T-helper 1 cell treated with Interleukin-12 subunit alpha and Interleukin-12 subunit beta and Interleukin-4 antibody, amounts not matched to agents 30 μg/mL and 1 μg/mL, for 36 hours (primary cell): ENCODE data around the gene RAET1L.

ENCODE experiments used
- H3K27ac Mint-ChIP-seq: one replicate; pipeline ENCODE4 v1.8.0; 2021; ENCODE audit warnings: mild to moderate bottlenecking, mixed read lengths
- H3K27me3 Mint-ChIP-seq: one replicate; pipeline ENCODE4 v1.8.0; 2021; ENCODE audit warnings: low read depth, mixed read lengths
- H3K36me3 Mint-ChIP-seq: one replicate; pipeline ENCODE4 v1.8.0; 2021; ENCODE audit warnings: low read depth, mixed read lengths
- H3K4me1 Mint-ChIP-seq: one replicate; pipeline ENCODE4 v1.8.0; 2021; ENCODE audit warnings: low read depth, mixed read lengths
- H3K4me3 Mint-ChIP-seq: one replicate; pipeline ENCODE4 v1.8.0; 2021; ENCODE audit warnings: mild to moderate bottlenecking, moderate library complexity, mixed read lengths
- H3K9me3 Mint-ChIP-seq: one replicate; pipeline ENCODE4 v1.8.0; 2021; ENCODE audit warnings: mixed read lengths

RAET1L gene

DNA sequence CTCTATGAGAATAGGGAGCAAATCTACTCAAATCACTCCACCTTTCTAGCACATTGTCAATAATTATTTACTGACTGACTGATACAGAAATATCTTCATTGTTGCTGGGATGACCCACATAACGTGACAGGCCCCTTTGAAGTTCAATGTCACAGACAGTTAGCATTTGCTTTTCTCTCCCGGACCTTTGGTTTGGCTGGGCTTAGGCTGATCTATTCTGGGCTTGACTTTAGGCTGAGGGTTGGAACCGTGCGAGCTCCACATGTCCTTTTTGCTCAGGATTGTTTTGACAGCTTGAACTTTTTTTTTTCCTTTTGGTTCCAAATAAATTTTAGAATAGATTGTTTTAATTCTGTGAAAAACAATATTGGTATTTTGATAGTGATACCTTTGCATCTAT is 31.6 kb upstream of the RAET1L start:
- H3K9me3 Mint-ChIP-seq, result no peaks in the 10 kb centered on the region
- H3K4me3 Mint-ChIP-seq, result no peak overlapping the region
- H3K36me3 Mint-ChIP-seq, result no peaks in the 10 kb centered on the region
- H3K27ac Mint-ChIP-seq, result no peak overlapping the region
- peaks cover 8% of the 10 kb centered on the region for H3K4me1 Mint-ChIP-seq
- peaks cover 62% of the 10 kb centered on the region for H3K27me3 Mint-ChIP-seq

DNA sequence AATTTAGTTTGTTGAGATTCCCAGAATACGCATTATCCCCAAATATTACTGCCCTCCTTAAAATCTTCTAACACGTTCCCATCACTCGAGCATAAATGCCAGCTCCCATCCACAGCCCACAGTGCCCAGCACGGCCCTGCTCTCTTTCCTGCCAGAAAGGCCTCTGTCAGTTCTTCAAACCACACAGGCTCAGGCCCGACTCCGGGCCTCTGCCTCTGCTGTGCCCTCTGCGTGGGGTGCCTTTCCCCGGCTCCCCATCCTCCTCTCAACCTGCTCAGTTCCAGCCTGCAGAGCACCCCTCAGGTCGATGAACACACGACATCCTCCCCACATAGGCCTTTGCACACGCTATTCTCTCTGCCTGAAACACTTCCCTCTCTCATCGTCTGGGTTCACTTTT is 30.8 kb upstream of the RAET1L start:
- Mint-ChIP-seq H3K36me3 (no peaks in the 10 kb centered on the region), H3K4me1 (peaks cover 8% of the 10 kb centered on the region), H3K27me3 (peaks cover 59% of the 10 kb centered on the region), H3K9me3 (no peaks in the 10 kb centered on the region), H3K27ac (no peak overlapping the region), H3K4me3 (no peak overlapping the region)

DNA sequence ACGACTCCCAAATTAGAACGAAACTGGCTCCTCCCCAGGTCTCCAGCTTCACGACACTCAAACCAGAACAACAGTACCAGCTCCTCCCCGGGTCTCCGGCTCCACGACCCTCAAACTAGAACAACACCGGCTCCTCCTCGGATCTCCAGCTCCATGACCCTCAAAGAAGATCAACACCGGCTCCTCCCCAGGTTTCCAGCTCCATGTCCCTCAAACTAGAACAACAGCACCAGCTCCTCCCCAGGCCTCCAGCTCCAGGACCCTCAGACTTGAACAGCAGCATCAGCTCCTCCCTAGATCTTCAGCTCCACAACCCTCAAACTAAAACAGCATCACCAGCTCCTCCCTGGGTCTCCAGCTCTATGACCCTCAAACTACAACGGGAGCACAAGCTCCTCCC is 29.8 kb upstream of the RAET1L start:
- Mint-ChIP-seq H3K27ac (no peak overlapping the region), H3K4me3 (no peak overlapping the region), H3K4me1 (peaks cover 5% of the 10 kb centered on the region), H3K27me3 (peaks cover 59% of the 10 kb centered on the region), H3K36me3 (no peaks in the 10 kb centered on the region), H3K9me3 (no peaks in the 10 kb centered on the region)

DNA sequence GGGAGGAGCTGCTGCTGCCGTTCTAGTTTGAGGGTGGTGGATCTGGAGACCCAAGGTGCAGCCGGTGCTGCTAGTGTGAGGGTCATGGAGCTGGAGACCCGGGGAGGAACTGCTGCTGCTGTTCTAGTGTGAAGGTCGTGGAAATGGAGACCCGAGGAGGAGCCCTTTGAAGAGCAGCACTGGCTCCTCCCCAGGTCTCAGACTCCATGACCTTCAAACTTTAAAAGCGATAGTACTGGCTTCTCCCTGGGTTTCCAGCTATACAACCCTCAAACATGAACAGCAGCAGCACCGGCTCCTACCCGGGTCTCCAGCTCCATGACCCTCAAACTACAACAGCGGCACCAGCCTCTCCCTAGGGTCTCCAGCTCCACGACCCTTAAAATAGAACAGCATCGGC is 28.1 kb upstream of the RAET1L start:
- no peaks in the 10 kb centered on the region for H3K9me3 Mint-ChIP-seq
- H3K27me3 Mint-ChIP-seq, result peaks cover 51% of the 10 kb centered on the region
- no peak overlapping the region for H3K4me3 Mint-ChIP-seq
- no peak overlapping the region for H3K27ac Mint-ChIP-seq
- H3K36me3 Mint-ChIP-seq, result no peaks in the 10 kb centered on the region
- no peaks in the 10 kb centered on the region for H3K4me1 Mint-ChIP-seq

DNA sequence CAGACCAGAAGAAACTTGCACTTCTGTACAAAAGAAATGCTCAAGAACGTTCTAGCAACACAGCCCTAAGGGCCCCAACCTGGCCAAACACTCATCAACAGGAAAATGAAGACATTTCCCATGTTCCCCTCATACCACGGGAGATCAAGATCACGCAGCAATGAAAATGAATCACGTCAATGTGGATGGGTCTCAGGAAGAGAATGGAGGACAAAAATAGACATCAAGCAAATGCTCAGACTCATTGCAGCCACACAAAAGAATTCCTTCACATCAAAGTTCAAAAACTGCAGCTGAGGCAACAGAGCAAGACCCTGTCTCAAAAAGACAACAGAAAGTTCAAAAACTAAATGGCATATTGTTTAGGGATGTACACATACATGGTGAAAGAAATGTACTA is 25.5 kb upstream of the RAET1L start:
- Mint-ChIP-seq H3K9me3 (no peaks in the 10 kb centered on the region), H3K27ac (no peak overlapping the region), H3K27me3 (peaks cover 57% of the 10 kb centered on the region), H3K4me1 (no peaks in the 10 kb centered on the region), H3K4me3 (no peak overlapping the region), H3K36me3 (no peaks in the 10 kb centered on the region)

GRCh38 chr6:150048099-150048498 is 22.8 kb upstream of the RAET1L start:
- no peaks in the 10 kb centered on the region for H3K9me3 Mint-ChIP-seq
- H3K27ac Mint-ChIP-seq, result no peak overlapping the region
- peaks cover 43% of the 10 kb centered on the region for H3K27me3 Mint-ChIP-seq
- no peaks in the 10 kb centered on the region for H3K36me3 Mint-ChIP-seq
- no peak overlapping the region for H3K4me3 Mint-ChIP-seq
- H3K4me1 Mint-ChIP-seq, result no peaks in the 10 kb centered on the region

DNA sequence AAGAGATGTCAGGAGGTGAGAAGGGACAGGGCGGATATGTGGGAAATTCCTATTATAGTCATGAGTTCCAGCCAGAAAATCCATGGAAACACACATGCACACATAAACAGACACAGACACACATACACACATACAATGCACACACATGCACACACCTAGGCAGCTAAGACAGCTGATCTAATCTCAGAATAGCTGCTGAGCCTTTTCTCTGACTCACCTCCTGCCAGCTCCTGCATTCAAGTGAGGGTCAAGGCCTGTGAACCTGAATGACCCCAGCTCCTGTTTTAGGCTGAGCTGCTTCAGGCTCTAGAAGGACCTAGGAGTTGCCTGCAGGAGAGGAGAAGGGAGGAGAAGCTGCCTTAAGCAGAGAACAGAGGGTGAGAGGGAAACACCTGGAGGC is 21.6 kb upstream of the RAET1L start:
- no peak overlapping the region for H3K4me3 Mint-ChIP-seq
- H3K36me3 Mint-ChIP-seq, result no peaks in the 10 kb centered on the region
- no peak overlapping the region for H3K27ac Mint-ChIP-seq
- H3K4me1 Mint-ChIP-seq, result no peaks in the 10 kb centered on the region
- peaks cover 31% of the 10 kb centered on the region for H3K27me3 Mint-ChIP-seq
- H3K9me3 Mint-ChIP-seq, result no peaks in the 10 kb centered on the region

DNA sequence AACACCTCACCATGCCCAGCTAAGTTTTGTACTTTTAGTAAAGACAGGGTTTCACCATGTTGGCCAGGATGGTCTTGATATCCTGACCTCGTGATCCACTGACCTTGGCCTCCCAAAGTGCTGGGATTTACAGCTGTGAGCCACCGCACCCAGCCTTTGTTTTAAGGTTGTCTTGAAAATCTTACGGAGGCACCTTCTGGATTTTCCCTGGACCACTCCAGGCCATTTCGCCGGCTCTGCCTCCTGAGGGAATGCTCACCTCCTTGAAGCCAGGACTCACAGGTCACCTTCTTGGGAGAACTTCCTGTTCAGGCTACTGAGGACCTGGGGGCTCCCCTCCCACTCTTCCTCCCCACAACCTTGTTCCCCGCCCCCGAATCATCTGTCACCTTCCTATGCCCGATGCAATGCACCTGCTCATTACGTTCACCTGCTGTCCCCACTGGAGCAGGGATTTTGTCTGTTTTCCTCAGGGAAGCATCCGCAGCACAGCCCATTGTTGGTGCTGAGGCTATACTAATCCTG is 19.4 kb upstream of the RAET1L start:
- Mint-ChIP-seq H3K27ac (no peak overlapping the region), H3K4me1 (no peaks in the 10 kb centered on the region), H3K27me3 (peaks cover 43% of the 10 kb centered on the region), H3K4me3 (no peak overlapping the region), H3K9me3 (no peaks in the 10 kb centered on the region), H3K36me3 (no peaks in the 10 kb centered on the region)

- no peak overlapping the region for H3K4me3 Mint-ChIP-seq
- H3K36me3 Mint-ChIP-seq, result no peaks in the 10 kb centered on the region
- H3K4me1 Mint-ChIP-seq, result no peaks in the 10 kb centered on the region
- no peaks in the 10 kb centered on the region for H3K9me3 Mint-ChIP-seq
- peaks cover 52% of the 10 kb centered on the region for H3K27me3 Mint-ChIP-seq
- no peak overlapping the region for H3K27ac Mint-ChIP-seq
These were observed 18.4 kb upstream of the RAET1L start for GRCh38 chr6:150043501-150044412.

DNA sequence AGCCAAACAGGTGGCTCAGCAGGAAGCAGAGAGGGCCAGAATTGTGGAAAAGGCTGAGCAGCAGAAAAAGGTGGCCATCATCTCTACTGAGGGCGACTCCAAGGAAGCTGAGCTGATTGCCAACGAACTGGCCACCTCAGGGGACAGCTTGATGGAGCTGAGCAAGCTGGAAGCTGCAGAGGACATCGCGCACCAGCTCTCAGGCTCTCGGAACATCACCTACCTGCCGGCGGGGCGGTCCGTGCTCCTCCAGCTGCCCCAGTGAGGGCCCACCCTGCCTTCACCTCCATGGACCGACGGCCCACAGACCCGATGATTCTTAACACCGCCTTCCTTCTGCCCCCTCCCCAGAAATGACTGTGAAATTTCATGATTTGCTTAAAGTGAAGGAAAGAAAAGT is 17.8 kb upstream of the RAET1L start:
- H3K36me3 Mint-ChIP-seq, result no peaks in the 10 kb centered on the region
- no peaks in the 10 kb centered on the region for H3K9me3 Mint-ChIP-seq
- H3K4me3 Mint-ChIP-seq, result no peak overlapping the region
- H3K27ac Mint-ChIP-seq, result no peak overlapping the region
- H3K27me3 Mint-ChIP-seq, result peaks cover 56% of the 10 kb centered on the region
- H3K4me1 Mint-ChIP-seq, result no peaks in the 10 kb centered on the region

GRCh38 chr6:150038202-150039062 is 13.1 kb upstream of the RAET1L start:
- H3K4me1 Mint-ChIP-seq, result peaks cover 6% of the 10 kb centered on the region
- H3K9me3 Mint-ChIP-seq, result no peaks in the 10 kb centered on the region
- H3K36me3 Mint-ChIP-seq, result no peaks in the 10 kb centered on the region
- H3K27ac Mint-ChIP-seq, result no peak overlapping the region
- no peak overlapping the region for H3K4me3 Mint-ChIP-seq
- peaks cover 79% of the 10 kb centered on the region for H3K27me3 Mint-ChIP-seq

- Mint-ChIP-seq H3K36me3 (no peaks in the 10 kb centered on the region), H3K9me3 (no peaks in the 10 kb centered on the region), H3K27ac (no peak overlapping the region), H3K4me3 (peak overlapping the region; percentile 22), H3K4me1 (peaks cover 6% of the 10 kb centered on the region), H3K27me3 (peaks cover 85% of the 10 kb centered on the region)
These were observed 12.3 kb upstream of the RAET1L start for GRCh38 chr6:150037526-150038201.

DNA sequence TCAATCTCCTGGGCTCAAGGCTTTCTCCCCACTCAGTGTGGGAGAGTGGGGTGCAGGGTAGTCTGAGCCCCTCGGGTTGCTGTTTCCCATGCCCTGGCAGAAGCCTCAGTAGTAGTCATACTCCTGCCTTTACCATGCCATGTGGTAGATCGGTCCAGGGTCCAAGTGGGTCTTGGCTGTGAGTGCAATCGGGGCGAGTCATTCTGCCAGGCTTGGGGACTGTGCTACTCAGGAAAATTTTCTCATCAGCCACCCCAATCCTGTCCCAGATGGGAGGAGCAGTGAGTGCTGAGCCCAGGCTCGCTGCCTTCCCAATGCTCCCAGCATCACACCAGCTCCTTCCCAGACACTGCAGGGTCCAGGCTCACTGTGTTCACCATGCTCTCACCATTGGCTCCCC is 10.7 kb upstream of the RAET1L start:
- Mint-ChIP-seq H3K27ac (no peak overlapping the region), H3K4me1 (peaks cover 6% of the 10 kb centered on the region), H3K27me3 (peaks cover 88% of the 10 kb centered on the region), H3K36me3 (no peaks in the 10 kb centered on the region), H3K9me3 (no peaks in the 10 kb centered on the region), H3K4me3 (no peak overlapping the region)

DNA sequence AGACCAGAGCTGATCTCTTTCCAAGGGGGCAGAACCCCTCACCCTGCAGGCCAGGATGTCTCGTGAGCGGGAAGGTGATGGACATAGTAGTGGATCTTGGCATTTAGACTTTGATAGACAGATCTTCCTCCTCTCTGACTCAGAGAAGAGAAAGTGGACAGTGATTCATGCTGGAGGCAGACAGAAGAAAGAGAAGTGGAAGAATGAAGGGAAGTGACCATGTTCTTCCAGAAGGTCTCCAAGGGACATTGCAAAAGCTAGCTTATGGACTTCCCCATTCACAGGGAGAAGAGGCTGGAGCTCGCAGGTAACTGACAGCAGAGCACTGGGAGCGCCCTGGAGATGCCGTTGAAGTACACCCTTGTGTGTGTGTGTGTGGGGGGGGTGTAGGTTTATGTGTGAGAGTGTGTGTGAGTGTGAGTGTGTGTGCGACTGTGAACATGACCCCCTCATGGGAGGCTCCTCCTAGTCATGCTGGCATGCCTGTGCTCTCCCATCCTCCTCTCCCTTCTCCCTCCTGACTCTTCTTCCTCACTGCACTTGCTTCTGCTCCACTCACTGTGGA is 8.0 kb upstream of the RAET1L start:
- Mint-ChIP-seq H3K36me3 (no peaks in the 10 kb centered on the region), H3K27ac (no peak overlapping the region), H3K4me1 (peaks cover 6% of the 10 kb centered on the region), H3K27me3 (peaks cover 82% of the 10 kb centered on the region), H3K4me3 (no peak overlapping the region), H3K9me3 (no peaks in the 10 kb centered on the region)
